ENCODE results near the gene GNL3L.

DNA sequence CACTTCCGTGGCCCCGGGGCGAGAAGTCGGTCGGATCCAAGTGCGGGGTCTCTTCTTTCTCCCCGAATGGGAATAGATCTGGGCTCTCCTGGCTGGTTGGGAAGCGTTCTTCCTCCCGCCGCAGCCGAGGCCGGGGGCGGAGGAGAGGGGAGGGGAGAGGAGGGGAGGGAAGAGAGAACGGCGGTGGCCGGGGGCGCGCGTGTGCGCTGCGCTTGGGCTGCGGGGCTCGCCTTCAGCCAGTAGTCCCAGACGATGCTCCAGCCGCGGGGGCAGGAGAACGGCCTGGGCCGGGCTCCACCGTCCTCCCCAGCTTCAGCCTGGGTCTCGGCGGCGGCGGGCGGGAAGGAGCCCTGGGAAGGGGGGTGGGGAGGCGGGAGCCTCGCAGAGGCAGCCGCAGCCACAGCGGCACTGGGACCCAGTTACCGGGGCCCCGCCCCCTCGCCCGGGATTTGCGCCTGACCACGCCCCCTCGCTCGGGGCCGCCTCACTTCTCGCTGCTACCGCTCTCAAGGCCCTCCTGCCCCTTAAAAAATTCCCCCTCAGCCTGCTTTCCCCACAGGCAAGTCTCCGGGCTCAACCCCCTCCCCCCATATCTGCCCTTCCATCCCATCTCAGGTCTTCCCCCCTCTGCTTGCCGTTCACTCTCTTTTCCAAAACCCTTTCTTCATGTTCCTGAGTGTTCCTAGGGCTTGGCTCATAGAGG, 34.1 kb upstream of the GNL3L start, which contains the start of gene FGD1:
- no peak for TF ChIP-seq IRF2 (CRISPR knock-in tag; IDR thresholded peaks at IDR 0.05; ENCODE audit: borderline replicate concordance, low read depth)
- TF ChIP-seq, protein P1, sequence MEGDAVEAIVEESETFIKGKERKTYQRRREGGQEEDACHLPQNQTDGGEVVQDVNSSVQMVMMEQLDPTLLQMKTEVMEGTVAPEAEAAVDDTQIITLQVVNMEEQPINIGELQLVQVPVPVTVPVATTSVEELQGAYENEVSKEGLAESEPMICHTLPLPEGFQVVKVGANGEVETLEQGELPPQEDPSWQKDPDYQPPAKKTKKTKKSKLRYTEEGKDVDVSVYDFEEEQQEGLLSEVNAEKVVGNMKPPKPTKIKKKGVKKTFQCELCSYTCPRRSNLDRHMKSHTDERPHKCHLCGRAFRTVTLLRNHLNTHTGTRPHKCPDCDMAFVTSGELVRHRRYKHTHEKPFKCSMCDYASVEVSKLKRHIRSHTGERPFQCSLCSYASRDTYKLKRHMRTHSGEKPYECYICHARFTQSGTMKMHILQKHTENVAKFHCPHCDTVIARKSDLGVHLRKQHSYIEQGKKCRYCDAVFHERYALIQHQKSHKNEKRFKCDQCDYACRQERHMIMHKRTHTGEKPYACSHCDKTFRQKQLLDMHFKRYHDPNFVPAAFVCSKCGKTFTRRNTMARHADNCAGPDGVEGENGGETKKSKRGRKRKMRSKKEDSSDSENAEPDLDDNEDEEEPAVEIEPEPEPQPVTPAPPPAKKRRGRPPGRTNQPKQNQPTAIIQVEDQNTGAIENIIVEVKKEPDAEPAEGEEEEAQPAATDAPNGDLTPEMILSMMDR (IDR thresholded peaks at IDR 0.05), result no peak
- TF ChIP-seq, protein P2, sequence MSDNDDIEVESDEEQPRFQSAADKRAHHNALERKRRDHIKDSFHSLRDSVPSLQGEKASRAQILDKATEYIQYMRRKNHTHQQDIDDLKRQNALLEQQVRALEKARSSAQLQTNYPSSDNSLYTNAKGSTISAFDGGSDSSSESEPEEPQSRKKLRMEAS (CRISPR knock-in tag; IDR thresholded peaks at IDR 0.05), result no peak
- TF ChIP-seq, protein P3, sequence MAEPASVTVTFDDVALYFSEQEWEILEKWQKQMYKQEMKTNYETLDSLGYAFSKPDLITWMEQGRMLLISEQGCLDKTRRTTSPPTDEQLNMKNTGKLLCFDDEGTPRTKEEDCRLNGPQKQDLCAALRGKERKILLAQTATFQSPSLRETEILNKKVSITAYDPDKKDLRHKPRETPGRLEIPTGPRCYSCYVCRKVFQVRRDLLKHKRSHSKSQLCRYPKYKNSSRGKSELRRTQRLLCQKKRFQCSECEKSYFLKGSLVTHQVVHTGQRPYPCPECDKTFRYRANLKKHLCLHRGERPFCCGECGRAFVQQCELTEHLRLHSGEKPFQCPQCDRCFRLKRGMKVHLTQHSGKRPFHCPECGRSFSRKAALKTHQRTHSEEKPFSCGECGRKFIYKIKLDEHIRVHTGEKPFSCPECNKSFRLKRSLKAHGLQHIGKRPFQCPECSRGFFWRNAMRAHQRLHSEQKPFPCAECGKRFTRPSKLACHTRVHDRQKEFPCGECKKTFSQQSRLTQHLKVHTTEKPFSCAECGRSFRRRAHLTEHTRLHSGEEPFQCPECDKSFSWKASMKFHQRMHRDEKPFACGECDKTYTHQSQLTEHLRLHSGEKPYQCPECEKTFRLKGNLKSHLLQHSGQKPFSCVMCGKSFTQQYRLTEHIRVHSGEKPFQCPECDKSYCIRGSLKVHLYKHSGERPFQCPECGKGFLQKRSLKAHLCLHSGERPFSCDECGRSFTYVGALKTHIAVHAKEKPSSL (CRISPR knock-in tag; conservative IDR thresholded peaks at IDR 0.05), result no peak
- TF ChIP-seq, protein P4, sequence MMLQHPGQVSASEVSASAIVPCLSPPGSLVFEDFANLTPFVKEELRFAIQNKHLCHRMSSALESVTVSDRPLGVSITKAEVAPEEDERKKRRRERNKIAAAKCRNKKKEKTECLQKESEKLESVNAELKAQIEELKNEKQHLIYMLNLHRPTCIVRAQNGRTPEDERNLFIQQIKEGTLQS (CRISPR knock-in tag; conservative IDR thresholded peaks at IDR 0.05), result no peak
- TF ChIP-seq, protein P5, sequence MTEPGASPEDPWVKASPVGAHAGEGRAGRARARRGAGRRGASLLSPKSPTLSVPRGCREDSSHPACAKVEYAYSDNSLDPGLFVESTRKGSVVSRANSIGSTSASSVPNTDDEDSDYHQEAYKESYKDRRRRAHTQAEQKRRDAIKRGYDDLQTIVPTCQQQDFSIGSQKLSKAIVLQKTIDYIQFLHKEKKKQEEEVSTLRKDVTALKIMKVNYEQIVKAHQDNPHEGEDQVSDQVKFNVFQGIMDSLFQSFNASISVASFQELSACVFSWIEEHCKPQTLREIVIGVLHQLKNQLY (CRISPR knock-in tag; IDR thresholded peaks at IDR 0.05), result no peak
- TF ChIP-seq ZNF138 (CRISPR knock-in tag; conservative IDR thresholded peaks at IDR 0.05), result no peak
- no peak for TF ChIP-seq NFATC4 (CRISPR knock-in tag; IDR thresholded peaks at IDR 0.05)
- TF ChIP-seq ZNF423 (CRISPR knock-in tag; IDR thresholded peaks at IDR 0.05), result no peak
